PC-3 (cell line): Measurements from ENCODE around the gene ACTG1.

ENCODE experiments used
- EZH2 ChIP-seq: fragments of 300-600 bp; sonication (generic); IDR thresholded peaks from one replicate; pipeline ENCODE4 v1.6.1; 2017; ENCODE audit warnings: antibody characterized with exemption, mild to moderate bottlenecking, low read length; ENCODE audit not compliant: unreplicated experiment
- TF ChIP-seq, protein P1 (sequence below): fragments of 300-600 bp; sonication (generic); conservative IDR thresholded peaks from 2 replicates; pipeline ENCODE4 v1.5.1; 2017; ENCODE audit warnings: antibody characterized with exemption, low read depth, mild to moderate bottlenecking, low read length

DNA sequence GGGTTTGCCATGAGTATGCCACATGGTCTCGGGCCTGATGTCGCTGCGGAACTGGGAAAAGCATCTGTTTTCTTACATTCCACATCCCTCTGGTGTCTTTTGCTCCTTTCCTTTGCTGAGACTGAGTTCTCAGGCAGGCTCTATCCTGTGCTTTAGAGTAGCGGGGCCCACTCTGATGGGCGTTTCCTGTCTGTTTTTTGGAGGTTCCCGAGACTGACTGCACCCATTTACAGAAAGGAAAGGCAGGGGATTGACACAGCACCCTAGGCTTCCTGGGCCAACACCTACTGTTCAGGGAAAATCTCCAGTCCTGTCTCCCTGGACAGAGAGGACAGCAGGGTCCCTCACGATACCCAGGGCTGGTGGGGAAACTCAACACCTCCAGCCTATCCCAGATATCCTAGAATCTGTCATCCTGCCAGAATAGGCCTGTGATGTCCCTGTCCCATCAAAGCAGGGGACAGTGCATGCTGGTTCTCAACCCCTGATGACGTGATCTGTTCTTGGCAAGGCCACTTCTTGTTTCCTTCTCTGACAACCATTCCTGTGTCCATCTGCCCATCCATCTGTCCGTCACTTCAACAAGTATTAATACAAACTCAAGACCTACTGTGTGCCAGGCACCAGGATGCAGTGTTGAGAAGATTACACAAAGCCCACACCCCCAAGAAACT lies 42.2 kb downstream of the ACTG1 start:
- TF ChIP-seq EZH2, result no peak
- TF ChIP-seq, protein P1, sequence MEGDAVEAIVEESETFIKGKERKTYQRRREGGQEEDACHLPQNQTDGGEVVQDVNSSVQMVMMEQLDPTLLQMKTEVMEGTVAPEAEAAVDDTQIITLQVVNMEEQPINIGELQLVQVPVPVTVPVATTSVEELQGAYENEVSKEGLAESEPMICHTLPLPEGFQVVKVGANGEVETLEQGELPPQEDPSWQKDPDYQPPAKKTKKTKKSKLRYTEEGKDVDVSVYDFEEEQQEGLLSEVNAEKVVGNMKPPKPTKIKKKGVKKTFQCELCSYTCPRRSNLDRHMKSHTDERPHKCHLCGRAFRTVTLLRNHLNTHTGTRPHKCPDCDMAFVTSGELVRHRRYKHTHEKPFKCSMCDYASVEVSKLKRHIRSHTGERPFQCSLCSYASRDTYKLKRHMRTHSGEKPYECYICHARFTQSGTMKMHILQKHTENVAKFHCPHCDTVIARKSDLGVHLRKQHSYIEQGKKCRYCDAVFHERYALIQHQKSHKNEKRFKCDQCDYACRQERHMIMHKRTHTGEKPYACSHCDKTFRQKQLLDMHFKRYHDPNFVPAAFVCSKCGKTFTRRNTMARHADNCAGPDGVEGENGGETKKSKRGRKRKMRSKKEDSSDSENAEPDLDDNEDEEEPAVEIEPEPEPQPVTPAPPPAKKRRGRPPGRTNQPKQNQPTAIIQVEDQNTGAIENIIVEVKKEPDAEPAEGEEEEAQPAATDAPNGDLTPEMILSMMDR, result no peak
